Natural killer cell (primary cell): Measurements from ENCODE around the gene CDK12. TPM values are rescaled to one million over a fixed set of nuclear protein-coding genes. Genes with fewer than 3 reads are reported as not detected.
"Not testable (repeated sequence)": the region's sequence is repeated elsewhere in the genome, so short reads cannot be mapped to it uniquely, and the experiment has no call there.

Source experiments
- ATAC-seq, 3 donors: fragments of 150-1000 bp in 2 of 3; fragments of 200-7000 bp in 1 of 3; cut with Tn5 transposase; 1 replicate in 1 of 3; 2 replicates in 2 of 3; pipeline ENCODE4 v1.10.0; 2021; ENCODE audit warnings: mild to moderate bottlenecking in 2 of 3, moderate library complexity in 2 of 3
- DNase-seq, 2 donors: peaks; one replicate each; pipeline versions ENCODE4 v3.0.0 to v3.0.0-alpha.2; 2013 to 2021; ENCODE audit warnings: mixed read lengths in 1 of 2
- H3K27ac ChIP-seq: one replicate; pipeline ENCODE4 v1.5.1; 2013; ENCODE audit warnings: mild to moderate bottlenecking, low read length
- H3K27me3 ChIP-seq: one replicate; pipeline ENCODE4 v1.6.1; 2013; ENCODE audit warnings: low read length; ENCODE audit not compliant: control insufficient read depth, insufficient read depth
- H3K36me3 ChIP-seq: one replicate; pipeline ENCODE4 v1.6.1; 2013; ENCODE audit warnings: low read length; ENCODE audit not compliant: control insufficient read depth, insufficient read depth
- H3K4me1 ChIP-seq: one replicate; pipeline ENCODE4 v1.6.1; 2013; ENCODE audit warnings: low read length; ENCODE audit not compliant: control insufficient read depth, insufficient read depth
- H3K4me3 ChIP-seq: one replicate; pipeline ENCODE4 v1.5.1; 2013; ENCODE audit warnings: low read length
- H3K9me3 ChIP-seq: one replicate; pipeline ENCODE4 v1.6.1; 2013; ENCODE audit warnings: low read length; ENCODE audit not compliant: control insufficient read depth, insufficient read depth
- H3K27ac Mint-ChIP-seq, 2 donors: one replicate each; pipeline ENCODE4 v1.8.0; 2022; ENCODE audit warnings: mild to moderate bottlenecking in 2 of 2, mixed read lengths in 2 of 2, moderate library complexity in 1 of 2
- H3K27me3 Mint-ChIP-seq, 2 donors: one replicate each; pipeline ENCODE4 v1.8.0; 2022; ENCODE audit warnings: low read depth in 2 of 2, mixed read lengths in 2 of 2
- H3K36me3 Mint-ChIP-seq: one replicate; pipeline ENCODE4 v1.8.0; 2022; ENCODE audit warnings: mixed read lengths
- H3K4me1 Mint-ChIP-seq, 2 donors: one replicate each; pipeline ENCODE4 v1.8.0; 2022; ENCODE audit warnings: mixed read lengths in 2 of 2
- H3K4me3 Mint-ChIP-seq: one replicate; pipeline ENCODE4 v1.8.0; 2022; ENCODE audit warnings: mild to moderate bottlenecking, moderate library complexity, mixed read lengths
- H3K9me3 Mint-ChIP-seq, 2 donors: one replicate each; pipeline ENCODE4 v1.8.0; 2022; ENCODE audit warnings: mixed read lengths in 2 of 2
- WGBS: methylation state at CpG from one replicate; pipeline ENCODE4 v1.1.7; 2013; ENCODE audit warnings: missing lambda C conversion rate; ENCODE audit not compliant: insufficient coverage; 5-methylcytosine and 5-hydroxymethylcytosine counted together
- intact Hi-C: fragments of 100-400 bp; cut with micrococcal nuclease; formaldehyde crosslinking; loops from one replicate; pipeline ENCODE4 v1.14.2; 2022
- total RNA-seq, 4 donors: library from RNA; stranded (reverse); fragments of 120-200 nt in 1 of 4; gene quantifications; one replicate each; pipeline versions ENCODE4 v1.2.3 to v1.2.4, GENCODE V29; 2013 to 2022
- TF ChIP-seq, protein P1 (sequence below): fragments of 200-600 bp; IDR thresholded peaks from one replicate; pipeline ENCODE4 v1.8.0; 2022; ENCODE audit warnings: antibody characterized with exemption

Gene CDK12
- 100 to 1,000 TPM; 119 to 129 (median 124) TPM for total RNA-seq
- 89.3 TPM for total RNA-seq (2013)

- H3K27ac Mint-ChIP-seq: peak within 1 kb of the TSS; percentile 93 to 99
- 0% methylated on average over 43 of the region's 51 CpGs for WGBS
- Histone ChIP-seq H3K4me3 (peak within 1 kb of the TSS; percentile 99), H3K27me3 (no peaks in the 10 kb centered on the region), H3K9me3 (no peaks in the 10 kb centered on the region), H3K4me1 (peaks cover 33% of the 10 kb centered on the region), H3K36me3 (no peaks in the 10 kb centered on the region), H3K27ac (peak within 1 kb of the TSS; percentile 97)
- TF ChIP-seq, protein P1, sequence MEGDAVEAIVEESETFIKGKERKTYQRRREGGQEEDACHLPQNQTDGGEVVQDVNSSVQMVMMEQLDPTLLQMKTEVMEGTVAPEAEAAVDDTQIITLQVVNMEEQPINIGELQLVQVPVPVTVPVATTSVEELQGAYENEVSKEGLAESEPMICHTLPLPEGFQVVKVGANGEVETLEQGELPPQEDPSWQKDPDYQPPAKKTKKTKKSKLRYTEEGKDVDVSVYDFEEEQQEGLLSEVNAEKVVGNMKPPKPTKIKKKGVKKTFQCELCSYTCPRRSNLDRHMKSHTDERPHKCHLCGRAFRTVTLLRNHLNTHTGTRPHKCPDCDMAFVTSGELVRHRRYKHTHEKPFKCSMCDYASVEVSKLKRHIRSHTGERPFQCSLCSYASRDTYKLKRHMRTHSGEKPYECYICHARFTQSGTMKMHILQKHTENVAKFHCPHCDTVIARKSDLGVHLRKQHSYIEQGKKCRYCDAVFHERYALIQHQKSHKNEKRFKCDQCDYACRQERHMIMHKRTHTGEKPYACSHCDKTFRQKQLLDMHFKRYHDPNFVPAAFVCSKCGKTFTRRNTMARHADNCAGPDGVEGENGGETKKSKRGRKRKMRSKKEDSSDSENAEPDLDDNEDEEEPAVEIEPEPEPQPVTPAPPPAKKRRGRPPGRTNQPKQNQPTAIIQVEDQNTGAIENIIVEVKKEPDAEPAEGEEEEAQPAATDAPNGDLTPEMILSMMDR: no peak
- H3K4me1 Mint-ChIP-seq: peaks cover 44 to 53% of the 10 kb centered on the region in 2 donors
- no peaks in the 10 kb centered on the region for H3K27me3 Mint-ChIP-seq
- no peaks in the 10 kb centered on the region for H3K36me3 Mint-ChIP-seq
- ATAC-seq (peak; percentile 86 to 94 (median 88)), DNase-seq (peak; percentile 92 to 100)
- intact Hi-C loops: loop anchor here (1.0 to 5.0 kb wide), 2 partner anchors 10 to 59 kb away; partner anchors contain the start of genes FBXL20 and MED1
- H3K9me3 Mint-ChIP-seq: no peaks in the 10 kb centered on the region
- H3K4me3 Mint-ChIP-seq: peak within 1 kb of the TSS; percentile 92
These were observed at the start of gene CDK12 for GRCh38 chr17:39461113-39461925. Gene CDK12 (plus strand): TSS chr17:39461486. CDS start chr17:39462072, 586 bp downstream.

DNA sequence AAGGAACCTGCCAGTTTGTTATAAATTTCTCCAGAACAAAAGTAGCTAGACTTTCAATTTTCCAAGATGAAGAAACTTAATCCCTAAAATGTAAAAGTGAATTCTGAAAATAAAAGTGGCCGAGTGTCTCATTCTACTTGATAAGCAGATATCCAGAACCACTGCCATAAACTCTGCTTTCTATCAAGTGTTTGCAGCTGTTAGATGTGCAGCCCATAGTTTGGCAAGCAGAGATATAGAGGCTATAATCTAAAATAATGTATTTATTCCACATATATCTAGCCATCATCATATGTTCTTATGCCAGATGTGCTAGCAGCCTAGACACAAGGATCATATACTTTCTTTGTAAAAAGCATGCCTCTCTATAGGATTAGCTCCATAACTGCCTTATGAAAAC lies 45.1 kb upstream of the CDK12 start:
- Histone ChIP-seq H3K36me3 (peaks cover 61% of the 10 kb centered on the region), H3K27ac (no peak overlapping the region), H3K9me3 (no peaks in the 10 kb centered on the region), H3K4me1 (no peaks in the 10 kb centered on the region), H3K4me3 (no peak overlapping the region), H3K27me3 (no peaks in the 10 kb centered on the region)
- Mint-ChIP-seq H3K27ac (no peak overlapping the region), H3K4me1 (no peaks in the 10 kb centered on the region), H3K36me3 (peaks cover 21% of the 10 kb centered on the region), H3K27me3 (no peaks in the 10 kb centered on the region), H3K4me3 (no peak overlapping the region), H3K9me3 (no peaks in the 10 kb centered on the region)
- no CpG with 5 or more reads among the region's 1 CpG for WGBS
- intact Hi-C loops: no loop called here
- TF ChIP-seq, protein P1: no peak
- ATAC-seq (no peak), DNase-seq (no peak)

DNA sequence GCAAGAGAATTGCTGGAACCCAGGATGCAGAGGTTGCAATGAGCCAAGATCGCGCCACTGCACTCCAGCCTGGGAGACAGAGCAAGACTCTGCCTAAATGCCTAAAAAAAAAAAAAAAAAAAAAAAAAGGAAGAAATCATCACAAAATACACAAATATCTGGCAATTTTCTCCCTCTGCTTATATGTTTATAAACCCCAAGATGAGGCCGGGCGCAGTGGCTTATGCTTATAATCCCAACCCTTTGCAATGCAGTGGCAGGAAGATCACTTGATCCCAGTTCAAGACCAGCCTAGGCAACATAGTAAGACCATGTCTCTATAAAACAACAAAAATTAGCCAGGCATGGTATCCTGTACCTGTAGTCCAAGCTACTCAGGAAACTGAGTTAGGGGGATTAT lies 31.7 kb upstream of the CDK12 start:
- H3K27me3 ChIP-seq: no peaks in the 10 kb centered on the region
- Mint-ChIP-seq H3K4me1 (no peaks in the 10 kb centered on the region), H3K27ac (no peak overlapping the region), H3K9me3 (no peaks in the 10 kb centered on the region), H3K36me3 (no peaks in the 10 kb centered on the region), H3K4me3 (no peak overlapping the region), H3K27me3 (no peaks in the 10 kb centered on the region)
- no peaks in the 10 kb centered on the region for H3K9me3 ChIP-seq
- intact Hi-C loops: no loop called here
- H3K36me3 ChIP-seq: peaks cover 60% of the 10 kb centered on the region
- DNase-seq: no peak
- 100% methylated on average over 4 of the region's 4 CpGs for WGBS
- TF ChIP-seq, protein P1: no peak
- ATAC-seq: no peak
- H3K4me3 ChIP-seq: no peak overlapping the region
- no peaks in the 10 kb centered on the region for H3K4me1 ChIP-seq
- H3K27ac ChIP-seq: no peak overlapping the region

- H3K9me3 ChIP-seq, H3K27ac ChIP-seq, H3K27me3 ChIP-seq, intact Hi-C loops, ATAC-seq, DNase-seq, H3K27me3 Mint-ChIP-seq, H3K4me3 Mint-ChIP-seq, H3K9me3 Mint-ChIP-seq, H3K4me1 ChIP-seq, H3K4me3 ChIP-seq, H3K4me1 Mint-ChIP-seq: not testable (repeated sequence)
- peak overlapping the region in 1 of 2 donors; percentile 44 for H3K27ac Mint-ChIP-seq
- WGBS: 92% methylated on average over 2 of the region's 2 CpGs
- H3K36me3 ChIP-seq: peaks cover 55% of the 10 kb centered on the region
- peaks cover 18% of the 10 kb centered on the region for H3K36me3 Mint-ChIP-seq
These were observed 21.4 kb upstream of the CDK12 start for GRCh38 chr17:39439868-39440267.
